DND-41 (cell line): ENCODE data around the gene ATXN2L.
"Not testable (repeated sequence)": the region's sequence is repeated elsewhere in the genome, so short reads cannot be mapped to it uniquely, and the experiment has no call there.

Source experiments
- EZH2 ChIP-seq: IDR thresholded peaks from 3 replicates; pipeline ENCODE4 v1.6.1; 2012; ENCODE audit warnings: borderline replicate concordance, low read depth, mild to moderate bottlenecking, moderate library complexity, low read length, inconsistent platforms; ENCODE audit not compliant: severe bottlenecking
- TF ChIP-seq, protein P1 (sequence below): IDR thresholded peaks from 2 replicates; pipeline ENCODE4 v1.5.1; 2012; ENCODE audit warnings: borderline replicate concordance, low read length, moderate library complexity, mild to moderate bottlenecking; ENCODE audit not compliant: poor library complexity, severe bottlenecking; ENCODE audit errors: extremely low read depth

- TF ChIP-seq, protein P1, sequence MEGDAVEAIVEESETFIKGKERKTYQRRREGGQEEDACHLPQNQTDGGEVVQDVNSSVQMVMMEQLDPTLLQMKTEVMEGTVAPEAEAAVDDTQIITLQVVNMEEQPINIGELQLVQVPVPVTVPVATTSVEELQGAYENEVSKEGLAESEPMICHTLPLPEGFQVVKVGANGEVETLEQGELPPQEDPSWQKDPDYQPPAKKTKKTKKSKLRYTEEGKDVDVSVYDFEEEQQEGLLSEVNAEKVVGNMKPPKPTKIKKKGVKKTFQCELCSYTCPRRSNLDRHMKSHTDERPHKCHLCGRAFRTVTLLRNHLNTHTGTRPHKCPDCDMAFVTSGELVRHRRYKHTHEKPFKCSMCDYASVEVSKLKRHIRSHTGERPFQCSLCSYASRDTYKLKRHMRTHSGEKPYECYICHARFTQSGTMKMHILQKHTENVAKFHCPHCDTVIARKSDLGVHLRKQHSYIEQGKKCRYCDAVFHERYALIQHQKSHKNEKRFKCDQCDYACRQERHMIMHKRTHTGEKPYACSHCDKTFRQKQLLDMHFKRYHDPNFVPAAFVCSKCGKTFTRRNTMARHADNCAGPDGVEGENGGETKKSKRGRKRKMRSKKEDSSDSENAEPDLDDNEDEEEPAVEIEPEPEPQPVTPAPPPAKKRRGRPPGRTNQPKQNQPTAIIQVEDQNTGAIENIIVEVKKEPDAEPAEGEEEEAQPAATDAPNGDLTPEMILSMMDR = not testable (repeated sequence)
- not testable (repeated sequence) for TF ChIP-seq EZH2
Measured at GRCh38 chr16:28867646-28868045, 44.8 kb downstream of the ATXN2L start.
